Liver (tissue), 9 donors: ENCODE data around the gene SRRM2. TPM values are rescaled to one million over a fixed set of nuclear protein-coding genes. Genes with fewer than 3 reads are reported as not detected.

Source experiments
- DNase-seq: peaks from one replicate; pipeline ENCODE4 v3.0.0-alpha.2; 2017; ENCODE audit warnings: low spot score
- H3K27ac ChIP-seq, 2 donors: one replicate each; pipeline ENCODE4 v1.7.0; 2013; ENCODE audit warnings: inconsistent platforms in 2 of 2, low read length in 2 of 2, control low read depth in 1 of 2, low read depth in 1 of 2, mild to moderate bottlenecking in 1 of 2
- H3K27me3 ChIP-seq, 4 donors: one replicate each; pipeline versions ENCODE4 v1.6.1 to v1.7.0; 2013; ENCODE audit warnings: low read length in 3 of 4, inconsistent platforms in 1 of 4, mild to moderate bottlenecking in 1 of 4, moderate library complexity in 1 of 4; ENCODE audit not compliant: control insufficient read depth in 4 of 4, insufficient read depth in 4 of 4
- H3K36me3 ChIP-seq, 4 donors: one replicate each; pipeline versions ENCODE4 v1.6.1 to v1.7.0; 2013; ENCODE audit warnings: low read length in 3 of 4, mild to moderate bottlenecking in 3 of 4, low read depth in 1 of 4, moderate library complexity in 1 of 4; ENCODE audit not compliant: control insufficient read depth in 4 of 4, insufficient read depth in 3 of 4
- H3K4me1 ChIP-seq, 4 donors: one replicate each; pipeline versions ENCODE4 v1.6.1 to v1.7.0; 2013; ENCODE audit warnings: low read length in 3 of 4, mild to moderate bottlenecking in 3 of 4, moderate library complexity in 1 of 4; ENCODE audit not compliant: control insufficient read depth in 4 of 4, insufficient read depth in 4 of 4
- H3K4me3 ChIP-seq, 3 donors: one replicate each; pipeline versions ENCODE4 v1.6.1 to v1.7.0; 2013; ENCODE audit warnings: low read length in 3 of 3, control low read depth in 1 of 3, low read depth in 1 of 3, mild to moderate bottlenecking in 1 of 3
- H3K9ac ChIP-seq, 2 donors: one replicate each; pipeline ENCODE4 v1.7.0; 2013; ENCODE audit warnings: low read length in 2 of 2, mild to moderate bottlenecking in 2 of 2, moderate library complexity in 2 of 2, control low read depth in 1 of 2, low read depth in 1 of 2
- H3K9me3 ChIP-seq, 4 donors: one replicate each; pipeline versions ENCODE4 v1.6.1 to v1.7.0; 2013; ENCODE audit warnings: low read length in 3 of 4; ENCODE audit not compliant: control insufficient read depth in 4 of 4
- ATF3 ChIP-seq: IDR thresholded peaks from 2 replicates; pipeline ENCODE4 v1.6.1; 2016; ENCODE audit warnings: antibody characterized with exemption
- CTCF ChIP-seq: fragments of 150-350 bp; IDR thresholded peaks from 2 replicates; pipeline ENCODE4 v1.5.1; 2017; ENCODE audit warnings: improper control_type of control experiment, low read depth, low read length; ENCODE audit not compliant: missing input control
- EGR1 ChIP-seq, 2 donors: IDR thresholded peaks; 2 replicates each; pipeline ENCODE4 v1.6.1; 2016 to 2018; ENCODE audit warnings: antibody characterized with exemption in 2 of 2, low read depth in 2 of 2
- FOXA1 ChIP-seq: IDR thresholded peaks from 2 replicates; pipeline ENCODE4 v1.6.1; 2016; ENCODE audit warnings: antibody characterized with exemption
- FOXA2 ChIP-seq: IDR thresholded peaks from 2 replicates; pipeline ENCODE4 v1.6.1; 2016; ENCODE audit warnings: antibody characterized with exemption
- GABPA ChIP-seq, 2 donors: IDR thresholded peaks in 1 of 2; conservative IDR thresholded peaks in 1 of 2; 2 replicates each; pipeline ENCODE4 v1.6.1; 2016; ENCODE audit warnings: antibody characterized with exemption in 2 of 2, mild to moderate bottlenecking in 1 of 2, moderate library complexity in 1 of 2
- HNF4G ChIP-seq: IDR thresholded peaks from 2 replicates; pipeline ENCODE4 v1.6.1; 2016; ENCODE audit warnings: antibody characterized with exemption
- MAX ChIP-seq: IDR thresholded peaks from 2 replicates; pipeline ENCODE4 v1.6.1; 2016; ENCODE audit warnings: antibody characterized with exemption
- NR2F2 ChIP-seq: IDR thresholded peaks from 2 replicates; pipeline ENCODE4 v1.6.1; 2016; ENCODE audit warnings: antibody characterized with exemption
- RAD21 ChIP-seq, 2 donors: IDR thresholded peaks; 2 replicates each; pipeline ENCODE4 v1.6.1; 2016; ENCODE audit warnings: antibody characterized with exemption in 2 of 2, mild to moderate bottlenecking in 2 of 2
- REST ChIP-seq: IDR thresholded peaks from 2 replicates; pipeline ENCODE4 v1.6.1; 2016; ENCODE audit warnings: antibody characterized with exemption, mild to moderate bottlenecking
- RXRA ChIP-seq, 2 donors: IDR thresholded peaks; 2 replicates each; pipeline ENCODE4 v1.6.1; 2017 to 2018; ENCODE audit warnings: antibody characterized with exemption in 2 of 2, mild to moderate bottlenecking in 1 of 2
- SP1 ChIP-seq: IDR thresholded peaks from 2 replicates; pipeline ENCODE4 v1.6.1; 2018; ENCODE audit warnings: antibody characterized with exemption, mild to moderate bottlenecking
- YY1 ChIP-seq: IDR thresholded peaks from 2 replicates; pipeline ENCODE4 v1.6.1; 2016; ENCODE audit warnings: antibody characterized with exemption, mild to moderate bottlenecking
- ZBTB33 ChIP-seq: IDR thresholded peaks from 2 replicates; pipeline ENCODE4 v1.6.1; 2016; ENCODE audit warnings: antibody characterized with exemption
- WGBS: extraction: QIAGEN DNeasy Blood & Tissue Kit; methylation state at CpG from one replicate; pipeline ENCODE4 v1.1.7; 2013; 5-methylcytosine and 5-hydroxymethylcytosine counted together
- polyA plus RNA-seq, 2 donors: library from polyadenylated mRNA; stranded (reverse) in 1 of 2; unstranded in 1 of 2; fragments of 200-250 nt in 1 of 2; fragments of >200 nt in 1 of 2; fragmentation: Nextera tagmentation in 1 of 2; extraction: Ambion mirVana in 1 of 2; gene quantifications; one replicate each; pipeline versions ENCODE4 v1.2.1 to v1.2.3, GENCODE V29; 2013 to 2015
- total RNA-seq, 2 donors: library from RNA; depleted of rRNA; stranded (reverse); fragments of >200 nt; gene quantifications; one replicate each; pipeline ENCODE4 v1.2.3, GENCODE V29; 2014
- donor health status: healthy.
- donor health status: healthy.
- donor health status: healthy.
- donor health status: healthy.
- donor health status: healthy.

The SRRM2 gene
- total and polyA plus RNA-seq, 4 donors, result 84.8 to 199 (median 133) TPM

GRCh38 chr16:2711370-2712062, 40.9 kb upstream of the SRRM2 start:
- no peak overlapping the region for H3K4me3 ChIP-seq
- TF ChIP-seq ATF3, result no peak
- TF ChIP-seq MAX, result no peak
- TF ChIP-seq HNF4G, result no peak
- TF ChIP-seq EGR1 (IDR thresholded peaks at IDR 0.05; ENCODE audit: low read depth in 2 of 2), result no peak
- TF ChIP-seq RXRA (IDR thresholded peaks at IDR 0.05), result no peak
- no peak for TF ChIP-seq YY1
- TF ChIP-seq FOXA1, result no peak
- no peak for TF ChIP-seq ZBTB33
- TF ChIP-seq NR2F2, result no peak
- TF ChIP-seq RAD21 (IDR thresholded peaks at IDR 0.05), result no peak
- no peak for TF ChIP-seq FOXA2
- TF ChIP-seq CTCF, result no peak
- TF ChIP-seq SP1, result no peak
- no peak for TF ChIP-seq REST
- no peak for TF ChIP-seq GABPA (IDR thresholded peaks at IDR 0.05 in 1 of 2, conservative IDR thresholded peaks at IDR 0.05 in 1 of 2)
- H3K27me3 ChIP-seq, result no peaks in the 10 kb centered on the region
- DNase-seq, result no peak
- peaks cover 7 to 24% (median 12%) of the 10 kb centered on the region in 4 donors for H3K36me3 ChIP-seq
- WGBS, result 64% methylated on average over 22 of the region's 22 CpGs
- no peaks in the 10 kb centered on the region for H3K4me1 ChIP-seq
- no peak overlapping the region for H3K9ac ChIP-seq
- no peak overlapping the region for H3K27ac ChIP-seq
- H3K9me3 ChIP-seq, result no peaks in the 10 kb centered on the region

- 76% methylated on average over 14 of the region's 14 CpGs for WGBS
- H3K4me3 ChIP-seq, result no peak overlapping the region
Observed at GRCh38 chr16:2712063-2712441, 40.4 kb upstream of the SRRM2 start.

More at GRCh38 chr16:2712063-2712441, 40.4 kb upstream of the SRRM2 start:
- H3K9ac ChIP-seq, result no peak overlapping the region
- peaks cover 7 to 21% (median 12%) of the 10 kb centered on the region in 4 donors for H3K36me3 ChIP-seq
- H3K27ac ChIP-seq, result no peak overlapping the region
- H3K27me3 ChIP-seq, result no peaks in the 10 kb centered on the region
- no peaks in the 10 kb centered on the region for H3K4me1 ChIP-seq
- no peak for DNase-seq
- TF ChIP-seq RAD21 (IDR thresholded peaks at IDR 0.05), result no peak
- H3K9me3 ChIP-seq, result no peaks in the 10 kb centered on the region
